ENCODE measurements around the gene SLC41A3.

Gene SLC41A3

GRCh38 chr3:126113733-126114442 lies 30.0 kb upstream of the SLC41A3 start:
- TF ChIP-seq POLR2A (IDR thresholded peaks at IDR 0.05; ENCODE audit: low read length) (no peak), GATA1 (IDR thresholded peaks at IDR 0.05; ENCODE audit: low read depth, low read length) (no peak)
- DNase-seq = peak in 1 of 2 experiments; percentile 3

GRCh38 chr3:126113238-126113555 lies 29.3 kb upstream of the SLC41A3 start:
- no peak for TF ChIP-seq POLR2A (IDR thresholded peaks at IDR 0.05; ENCODE audit: low read length)
- DNase-seq = no peak

- no peak for DNase-seq
- no peak for TF ChIP-seq POLR2A (IDR thresholded peaks at IDR 0.05; ENCODE audit: low read length)
- no peak for TF ChIP-seq GATA1 (IDR thresholded peaks at IDR 0.05; ENCODE audit: low read depth, low read length)
Measured at GRCh38 chr3:126112531-126113237, 28.8 kb upstream of the SLC41A3 start.

- no peak for TF ChIP-seq POLR2A (IDR thresholded peaks at IDR 0.05; ENCODE audit: low read length)
- no peak for TF ChIP-seq GATA1 (IDR thresholded peaks at IDR 0.05; ENCODE audit: low read depth, low read length)
- DNase-seq = no peak
Measured at GRCh38 chr3:126111566-126112475, 27.9 kb upstream of the SLC41A3 start.

- TF ChIP-seq POLR2A (IDR thresholded peaks at IDR 0.05; ENCODE audit: low read length) = no peak
- no peak for TF ChIP-seq GATA1 (IDR thresholded peaks at IDR 0.05; ENCODE audit: low read depth, low read length)
- DNase-seq = no peak
Measured at GRCh38 chr3:126111126-126111551, 27.2 kb upstream of the SLC41A3 start.

GRCh38 chr3:126110431-126111125 lies 26.7 kb upstream of the SLC41A3 start:
- no peak for TF ChIP-seq GATA1 (IDR thresholded peaks at IDR 0.05; ENCODE audit: low read depth, low read length)
- TF ChIP-seq POLR2A (IDR thresholded peaks at IDR 0.05; ENCODE audit: low read length) = no peak
- no peak for DNase-seq

- no peak for DNase-seq
- TF ChIP-seq POLR2A (IDR thresholded peaks at IDR 0.05; ENCODE audit: low read length) (no peak), GATA1 (IDR thresholded peaks at IDR 0.05; ENCODE audit: low read depth, low read length) (no peak)
Measured at GRCh38 chr3:126109880-126110235, 25.9 kb upstream of the SLC41A3 start.

- TF ChIP-seq GATA1 (IDR thresholded peaks at IDR 0.05; ENCODE audit: low read depth, low read length) (no peak), POLR2A (IDR thresholded peaks at IDR 0.05; ENCODE audit: low read length) (no peak)
- no peak for DNase-seq
Measured at GRCh38 chr3:126109146-126109879, 25.4 kb upstream of the SLC41A3 start.

GRCh38 chr3:126108676-126109050 lies 24.7 kb upstream of the SLC41A3 start:
- TF ChIP-seq GATA1 (IDR thresholded peaks at IDR 0.05; ENCODE audit: low read depth, low read length) (no peak), POLR2A (IDR thresholded peaks at IDR 0.05; ENCODE audit: low read length) (no peak)
- DNase-seq = no peak

- no peak for DNase-seq
Measured at GRCh38 chr3:126107957-126108675, 24.2 kb upstream of the SLC41A3 start.

GRCh38 chr3:126107203-126107939 lies 23.4 kb upstream of the SLC41A3 start:
- TF ChIP-seq GATA1 (IDR thresholded peaks at IDR 0.05; ENCODE audit: low read depth, low read length) = no peak
- TF ChIP-seq POLR2A (IDR thresholded peaks at IDR 0.05; ENCODE audit: low read length) = no peak
- DNase-seq = no peak

More at GRCh38 chr3:126107957-126108675, 24.2 kb upstream of the SLC41A3 start:
- TF ChIP-seq POLR2A (IDR thresholded peaks at IDR 0.05; ENCODE audit: low read length) = no peak
- TF ChIP-seq GATA1 (IDR thresholded peaks at IDR 0.05; ENCODE audit: low read depth, low read length) = no peak

Measured in erythroblast (primary cell).